Stimulated activated CD8-positive, alpha-beta memory T cell treated with anti-CD3 and anti-CD28 coated beads, Interleukin-7, amount 100 ng/mL, for 48 hours (primary cell): Measurements from ENCODE around the gene FARP1.

ENCODE experiments used
- DNase-seq, 2 donors: peaks; one replicate each; pipeline ENCODE4 v3.0.0-alpha.2; 2020; ENCODE audit warnings: low read depth in 1 of 2; ENCODE audit errors: extremely low read depth in 1 of 2

Gene FARP1

DNA sequence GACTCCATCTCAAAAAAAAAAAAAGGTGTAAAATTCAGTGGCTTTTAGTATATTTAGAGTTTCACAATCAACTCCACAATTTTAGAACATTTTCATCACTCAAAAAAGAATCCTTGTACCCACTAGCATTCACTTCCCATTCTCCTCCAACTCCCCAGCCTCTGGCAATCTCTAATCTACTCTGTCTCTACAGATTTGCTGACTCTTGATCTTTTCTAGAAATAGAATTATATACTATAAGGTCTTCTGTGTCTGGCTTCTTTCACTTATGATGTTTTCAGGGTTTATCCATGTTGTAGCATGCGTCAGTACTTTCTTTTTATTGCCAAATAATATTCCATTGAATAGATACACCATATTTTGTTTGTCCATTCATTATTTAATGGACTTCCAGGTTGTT, 8.0 kb upstream of the FARP1 start:
- no peak for DNase-seq

GRCh38 chr13:98141091-98141490, 1.8 kb upstream of the FARP1 start:
- DNase-seq = no peak

DNA sequence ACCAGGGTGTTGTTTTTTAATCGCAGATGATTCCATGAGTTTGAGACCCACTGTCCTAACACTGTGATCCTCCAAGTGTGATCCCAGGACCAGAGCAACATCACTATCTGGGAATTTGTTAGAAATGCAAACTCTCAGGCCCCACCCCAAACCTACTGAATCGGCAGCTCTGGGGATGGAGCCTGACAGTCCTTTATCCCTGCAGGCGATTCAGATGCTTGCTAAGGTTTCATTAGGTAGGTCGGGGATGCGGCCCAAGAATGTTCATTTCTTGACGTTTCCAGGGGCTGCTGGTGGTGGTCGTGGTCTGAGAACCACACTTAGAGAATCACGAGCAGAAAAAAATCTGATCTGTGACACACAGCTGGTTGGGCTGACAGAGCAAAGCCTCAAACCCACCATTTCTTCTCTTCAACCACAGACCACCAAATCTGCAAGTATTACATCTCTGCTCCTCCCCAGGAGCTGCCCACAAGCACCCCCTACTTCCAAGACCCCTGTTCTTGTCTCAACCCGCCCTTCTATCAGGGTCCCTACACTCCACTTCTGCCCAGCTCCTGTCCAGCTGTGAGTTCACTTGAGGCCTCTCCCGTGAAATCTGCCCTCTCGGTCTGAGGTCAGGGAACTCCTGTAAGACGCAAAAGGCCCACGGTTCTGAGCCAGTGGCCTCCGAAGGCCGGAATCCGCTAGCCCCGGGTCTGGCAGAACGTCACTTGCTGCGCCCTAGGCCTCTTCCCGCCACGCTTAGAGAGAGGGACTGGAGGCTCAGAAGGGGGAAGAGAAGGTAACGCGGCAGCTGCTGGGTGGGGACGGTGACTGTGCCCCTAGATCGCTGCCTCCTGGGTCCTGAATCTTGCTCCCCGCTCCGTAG, 1.1 kb upstream of the FARP1 start:
- no peak for DNase-seq

DNA sequence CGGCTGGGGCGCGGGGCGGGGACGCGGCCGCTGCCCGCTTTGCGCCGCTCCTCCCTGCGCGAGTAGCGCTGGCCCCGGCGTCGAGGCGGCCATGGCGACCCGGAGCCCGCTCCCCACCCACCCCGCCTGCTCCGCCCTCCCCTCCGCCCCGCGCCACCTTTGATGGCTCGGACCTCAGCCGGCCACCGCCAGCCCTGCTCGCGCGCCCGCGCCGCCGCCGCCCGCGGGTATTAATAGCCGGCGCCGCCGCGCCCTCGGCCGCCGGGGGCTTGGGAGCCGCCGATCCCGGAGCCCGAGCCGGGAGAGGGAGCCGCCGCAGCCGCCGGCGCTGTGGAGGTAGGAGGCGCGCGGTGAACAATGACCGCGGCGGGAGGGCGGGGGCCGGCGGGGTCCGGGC, 261 bp downstream of the FARP1 start:
- DNase-seq = no peak

- DNase-seq = no peak
Observed at GRCh38 chr13:98143601-98144026, 720 bp downstream of the FARP1 start.

DNA sequence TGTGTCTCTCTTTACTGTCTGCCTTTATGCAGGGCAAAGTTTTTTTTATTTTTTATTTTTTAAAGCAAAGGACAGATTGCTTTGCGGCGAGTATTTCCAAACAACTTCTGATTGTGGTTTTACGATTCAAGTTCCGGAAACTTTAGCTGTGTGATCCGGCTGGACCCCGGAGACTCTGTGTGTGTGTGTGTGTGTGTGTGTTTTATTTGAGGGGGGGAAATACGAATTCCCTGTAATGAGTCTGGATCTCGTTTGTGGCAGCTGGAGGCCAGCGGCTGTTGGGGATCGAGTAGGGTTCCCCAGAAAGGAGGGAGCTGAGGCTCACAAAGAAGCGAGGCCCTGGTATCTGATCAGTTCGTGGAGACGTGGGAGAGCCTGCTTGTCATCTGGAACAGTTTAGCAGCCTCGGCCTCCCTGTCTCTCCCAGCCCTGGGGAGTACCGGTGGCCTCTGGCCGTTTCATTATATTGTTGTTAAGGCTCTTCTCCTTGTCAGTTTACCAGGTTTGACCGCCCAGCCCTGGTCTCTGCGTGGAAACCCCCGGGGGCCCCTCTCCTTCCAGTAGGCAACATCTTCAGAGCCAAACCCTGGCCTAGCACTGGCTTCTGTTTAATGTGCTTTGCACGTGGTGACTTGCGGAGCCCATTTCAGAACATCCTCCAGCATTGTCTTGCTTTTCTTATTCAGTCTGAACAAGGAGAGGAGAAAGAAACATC, 1.3 kb downstream of the FARP1 start:
- no peak for DNase-seq

DNA sequence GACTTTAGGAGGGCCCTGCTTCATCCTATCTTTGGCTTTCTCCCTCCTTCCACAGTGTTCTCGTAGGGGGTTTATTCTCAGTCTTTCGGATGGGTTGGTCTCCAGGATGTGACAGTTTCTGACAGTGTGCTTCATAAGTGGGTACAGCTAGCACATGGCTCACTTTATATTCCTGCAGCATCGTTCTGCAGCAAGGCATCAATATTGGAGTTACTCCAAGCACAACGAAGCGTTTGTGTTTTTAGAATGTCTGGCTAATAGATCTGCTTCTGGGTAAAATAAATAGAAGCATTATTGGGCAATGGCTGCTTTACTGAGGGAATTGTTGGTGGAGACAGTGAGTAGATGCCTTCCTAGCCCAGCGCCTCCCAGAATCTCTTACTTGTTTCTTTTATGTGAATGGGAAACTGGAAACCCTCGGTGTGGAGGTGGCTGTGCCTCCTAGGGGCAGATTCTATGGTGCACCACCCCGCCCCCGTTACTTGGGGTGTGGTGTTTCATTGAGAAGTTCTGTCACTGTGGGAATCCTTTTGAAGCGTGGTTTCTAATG, 2.0 kb downstream of the FARP1 start:
- no peak for DNase-seq

DNA sequence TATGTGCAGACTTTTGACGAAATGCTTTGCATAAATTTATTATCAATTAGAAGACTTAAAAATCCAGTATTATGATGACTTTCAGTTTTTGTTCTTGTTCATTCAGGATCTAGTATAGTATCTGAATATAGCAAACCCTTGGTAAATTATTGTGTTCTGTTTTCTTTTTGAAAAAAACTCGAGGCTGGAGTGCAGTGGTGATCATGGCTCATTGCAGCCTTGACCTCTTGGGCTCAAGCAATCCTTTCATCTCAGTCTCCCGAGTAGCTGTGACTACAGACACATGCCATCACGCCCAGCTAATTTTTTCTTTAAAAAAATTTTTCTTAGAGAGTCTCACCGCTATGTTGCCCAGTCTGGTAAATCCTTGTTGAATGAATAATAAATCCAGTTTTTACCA, 4.6 kb downstream of the FARP1 start:
- DNase-seq = no peak

- DNase-seq = no peak
Observed at GRCh38 chr13:98150832-98151479, 8.1 kb downstream of the FARP1 start.

DNA sequence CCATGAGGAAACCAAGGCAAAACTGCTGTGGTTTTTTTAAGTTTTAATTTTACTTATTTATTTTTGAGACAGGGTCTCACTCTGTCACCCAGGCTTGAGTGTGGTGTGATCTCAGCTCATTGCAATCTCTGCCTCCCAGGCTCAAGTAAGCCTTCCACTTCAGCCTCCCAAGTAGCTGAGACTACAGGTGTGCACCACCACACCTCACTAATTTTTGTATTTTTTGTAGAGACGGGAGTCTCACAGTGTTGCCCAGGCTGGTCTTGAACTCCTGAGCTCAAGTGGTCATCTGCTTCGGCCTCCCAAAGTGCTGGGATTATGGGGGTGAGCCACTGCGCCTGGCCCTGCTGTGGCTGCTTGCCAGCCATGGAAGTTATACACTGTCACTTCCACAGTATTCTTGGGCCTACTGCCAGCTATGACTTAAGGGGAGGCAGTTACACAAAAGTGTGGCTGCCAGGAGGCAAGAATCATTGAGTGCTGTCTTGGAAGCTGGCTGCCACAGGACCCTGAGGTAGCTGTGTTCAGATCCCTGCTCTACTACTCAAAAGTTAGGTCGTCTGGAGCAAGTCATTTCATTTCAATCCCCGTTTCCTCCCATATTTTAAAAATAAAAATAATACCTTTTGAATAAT, 12.7 kb downstream of the FARP1 start:
- DNase-seq = no peak

GRCh38 chr13:98156259-98156658, 13.4 kb downstream of the FARP1 start:
- no peak for DNase-seq

DNA sequence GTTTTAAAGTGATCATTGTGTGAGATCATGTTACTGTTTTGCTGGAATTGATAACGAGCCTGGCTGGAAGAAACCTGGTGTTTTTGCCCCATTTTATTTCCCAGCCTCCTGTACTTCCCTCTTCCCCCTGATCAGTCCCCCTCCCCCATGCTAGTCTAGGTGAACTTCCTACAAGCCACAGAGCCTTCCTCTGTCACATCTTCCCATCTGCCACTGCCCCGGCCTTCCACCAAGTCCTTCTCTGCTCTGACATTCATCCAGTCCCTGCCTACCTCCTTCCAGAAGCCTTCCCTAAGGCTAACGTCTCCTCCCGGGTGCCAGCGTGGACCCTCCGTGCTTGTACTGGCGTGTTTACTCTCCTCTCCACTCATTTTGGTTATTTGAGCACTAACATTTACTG, 14.3 kb downstream of the FARP1 start:
- no peak for DNase-seq

- no peak for DNase-seq
Observed at GRCh38 chr13:98157609-98158008, 14.7 kb downstream of the FARP1 start.

GRCh38 chr13:98158172-98158899, 15.4 kb downstream of the FARP1 start:
- DNase-seq = no peak

DNA sequence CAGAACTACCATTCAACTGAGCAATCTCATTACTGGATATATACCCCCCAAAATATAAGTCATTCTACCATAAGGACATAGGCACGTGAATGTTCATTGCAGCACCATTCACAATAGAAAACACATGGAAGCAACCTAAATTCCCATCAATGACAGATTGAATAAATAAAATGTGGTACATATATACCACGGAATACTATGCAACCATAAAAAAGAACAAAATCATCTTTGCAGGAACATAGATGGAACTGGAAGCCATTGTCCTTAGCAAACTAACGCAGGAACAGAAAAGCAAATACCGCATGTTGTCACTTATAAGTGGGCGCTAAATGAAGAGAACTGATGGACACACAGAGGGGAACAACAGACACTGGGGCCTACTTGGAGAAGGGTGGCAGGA, 20.0 kb downstream of the FARP1 start:
- DNase-seq = no peak

DNA sequence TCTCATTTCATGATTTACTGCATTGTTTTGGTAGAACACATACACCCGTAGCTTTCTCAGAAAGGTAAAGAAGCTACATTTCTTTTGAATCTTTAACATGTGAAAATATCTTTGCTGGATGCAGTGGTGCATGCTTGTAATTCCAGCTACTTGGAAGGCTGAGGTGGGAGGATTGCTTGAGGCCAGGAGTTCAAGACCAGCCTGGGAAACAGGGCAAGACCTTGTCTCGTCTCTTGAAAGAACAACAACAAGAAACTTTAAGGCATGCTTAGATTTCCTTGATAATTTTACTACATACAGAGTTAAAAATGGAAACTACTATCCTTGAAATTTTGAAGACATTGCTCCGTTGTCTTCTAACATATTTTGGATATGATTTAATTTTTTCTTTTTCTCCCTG, 26.4 kb downstream of the FARP1 start:
- DNase-seq = no peak

DNA sequence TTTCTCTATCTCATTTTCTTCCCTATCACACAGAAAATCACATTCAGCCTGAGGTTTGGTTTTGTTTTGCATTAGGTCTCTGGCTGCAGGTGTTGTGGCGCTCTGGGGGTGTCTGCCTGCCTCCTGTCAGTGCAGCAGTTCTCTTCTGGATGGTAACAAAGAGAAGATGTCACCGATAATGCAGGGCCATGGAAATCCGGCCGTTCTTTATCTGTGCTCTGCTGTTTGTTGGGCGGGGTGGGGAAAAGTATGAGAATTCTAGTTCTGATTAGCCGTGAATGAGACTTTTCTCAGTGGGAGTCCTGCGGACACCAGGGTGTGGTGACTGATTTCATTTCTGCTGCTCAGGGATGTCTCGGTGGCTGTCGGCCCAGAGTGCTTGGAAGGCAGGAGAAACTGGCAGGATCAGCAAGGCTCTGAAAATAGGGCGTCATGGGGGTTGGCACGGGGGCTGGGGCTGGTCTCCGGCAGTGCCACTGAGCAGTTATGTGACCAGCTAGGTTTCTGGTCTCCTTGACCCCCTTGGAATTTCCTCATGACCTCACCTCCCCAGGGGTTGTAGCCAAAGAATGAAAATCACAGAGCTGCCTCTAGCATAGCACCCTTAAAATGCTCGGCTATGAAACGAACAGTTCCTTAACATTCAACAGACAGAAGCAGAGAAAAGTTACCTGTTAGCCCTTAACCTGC, 29.2 kb downstream of the FARP1 start:
- DNase-seq = no peak

DNA sequence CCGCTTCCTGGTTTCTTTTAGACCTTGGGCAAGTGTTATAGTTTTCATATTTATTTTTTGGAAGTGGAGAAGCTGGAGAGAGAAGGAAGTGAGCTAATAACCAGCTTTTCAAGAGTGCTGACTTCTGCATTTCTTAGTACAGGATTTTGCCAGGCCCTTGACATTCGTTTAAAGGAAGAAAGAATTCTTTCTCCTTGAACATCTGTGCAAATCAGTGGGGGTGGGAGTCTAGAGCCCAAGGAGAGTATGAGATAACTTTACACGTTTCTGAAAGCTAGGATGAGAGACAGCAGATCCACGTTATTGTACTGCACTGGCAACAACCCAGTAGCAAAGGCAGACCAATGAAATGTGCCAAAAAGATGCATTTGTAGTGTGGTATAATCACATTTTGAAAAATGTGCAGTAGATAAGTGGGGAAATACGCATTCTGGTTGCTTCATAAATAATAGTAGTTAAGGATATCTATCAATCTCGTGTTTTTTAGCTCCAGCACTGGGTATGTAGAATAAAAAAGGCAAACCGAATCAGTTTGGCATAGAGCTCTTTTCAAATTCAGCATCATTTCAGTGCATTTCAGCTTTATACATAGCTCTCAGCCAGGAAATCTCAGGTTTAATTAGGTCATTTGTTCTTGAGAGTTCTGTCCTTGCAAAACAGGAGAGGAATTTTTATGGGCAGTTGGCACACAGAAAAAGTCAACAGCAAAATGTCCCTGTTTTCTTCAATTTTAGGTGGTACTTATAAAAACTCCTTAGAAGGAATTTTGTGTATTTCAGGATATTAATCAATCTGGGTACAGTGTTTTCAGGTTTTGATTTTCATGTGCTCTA, 29.9 kb downstream of the FARP1 start:
- DNase-seq = no peak
